ENCODE results near the gene MEGF6.

Gene MEGF6

DNA sequence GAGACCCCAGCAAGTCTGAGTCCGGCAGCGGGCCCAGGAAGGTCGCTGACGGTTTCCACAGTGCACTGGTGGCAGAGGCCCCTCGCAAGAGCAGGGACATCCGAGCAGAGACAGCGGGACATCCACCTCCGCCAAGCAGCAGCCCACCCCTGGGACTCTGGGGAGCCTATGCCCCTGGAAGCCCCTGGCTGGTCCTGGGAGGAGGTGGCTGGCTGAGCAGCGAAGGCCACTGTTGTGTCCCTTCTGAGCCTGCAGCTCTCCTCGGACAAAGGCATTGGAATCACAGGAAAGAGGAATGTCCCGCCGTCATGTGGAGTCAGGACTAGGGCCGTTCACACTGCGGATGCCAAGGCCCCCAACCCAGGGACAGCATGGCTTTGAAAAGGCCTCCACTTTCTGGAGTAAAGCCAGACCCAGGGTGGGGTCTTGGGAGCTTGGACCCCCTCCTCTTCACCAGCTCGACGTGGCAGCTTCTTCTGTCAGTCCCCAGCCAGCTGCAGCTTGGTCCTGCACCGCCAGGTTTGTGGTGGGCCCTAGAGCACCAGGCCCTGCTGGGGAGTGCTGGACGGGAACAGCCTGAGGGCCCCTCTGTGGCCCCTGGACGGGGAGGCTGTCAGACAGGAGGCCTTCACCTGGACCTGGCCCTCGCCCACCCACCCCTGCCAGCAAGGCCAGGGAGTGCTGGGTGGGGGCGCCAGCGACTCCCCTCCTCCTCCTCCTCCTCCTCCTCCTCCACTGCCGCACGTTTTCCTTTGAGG lies 1.4 kb downstream of the MEGF6 start:
- Mint-ChIP-seq H3K4me3 (peak overlapping the region; percentile 85), H3K4me1 (peaks cover 72% of the 10 kb centered on the region)

GRCh38 chr1:3609016-3609768 lies 2.1 kb downstream of the MEGF6 start:
- TF ChIP-seq CTCF (IDR thresholded peaks at IDR 0.05): no peak
- Mint-ChIP-seq H3K36me3 (ENCODE audit: low read depth) (no peaks in the 10 kb centered on the region), H3K27me3 (ENCODE audit: low read depth, poor library complexity) (peaks cover 8% of the 10 kb centered on the region), H3K4me1 (peaks cover 64% of the 10 kb centered on the region), H3K4me3 (peak overlapping the region; percentile 85), H3K9me3 (no peaks in the 10 kb centered on the region), H3K27ac (no peak overlapping the region)
- DNase-seq: no peak

More for the DNA sequence above, 1.4 kb downstream of the MEGF6 start:
- Mint-ChIP-seq H3K27ac (no peak overlapping the region), H3K36me3 (ENCODE audit: low read depth) (no peaks in the 10 kb centered on the region), H3K9me3 (no peaks in the 10 kb centered on the region), H3K27me3 (ENCODE audit: low read depth, poor library complexity) (peaks cover 8% of the 10 kb centered on the region)
- no peak for TF ChIP-seq CTCF (IDR thresholded peaks at IDR 0.05)
- no peak for DNase-seq

DNA sequence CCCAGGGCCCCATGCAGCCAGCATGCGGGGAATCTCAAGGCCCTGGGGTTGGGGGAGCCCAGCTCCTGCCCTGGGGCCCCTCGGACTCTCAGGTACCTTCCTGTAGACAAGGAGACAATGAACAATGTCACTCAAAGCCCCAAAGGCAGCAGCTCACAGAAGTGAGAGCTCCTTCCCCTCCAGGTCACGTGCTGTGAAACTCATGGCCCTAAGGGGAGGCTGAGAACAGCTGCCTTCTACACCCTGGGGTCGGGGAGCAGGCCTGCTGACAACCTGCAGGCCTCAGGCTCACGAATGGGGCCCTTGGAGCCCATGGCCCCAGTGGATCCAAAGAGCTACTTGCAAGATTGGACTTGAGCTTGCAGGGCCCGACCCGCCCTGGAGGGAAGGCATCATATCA lies 3.2 kb downstream of the MEGF6 start:
- no peak for TF ChIP-seq CTCF (IDR thresholded peaks at IDR 0.05)
- no peaks in the 10 kb centered on the region for H3K9me3 Mint-ChIP-seq
- H3K36me3 Mint-ChIP-seq (ENCODE audit: low read depth): no peaks in the 10 kb centered on the region
- DNase-seq: no peak
- H3K4me3 Mint-ChIP-seq: no peak overlapping the region
- H3K4me1 Mint-ChIP-seq: peaks cover 54% of the 10 kb centered on the region
- no peak overlapping the region for H3K27ac Mint-ChIP-seq
- H3K27me3 Mint-ChIP-seq (ENCODE audit: low read depth, poor library complexity): peaks cover 5% of the 10 kb centered on the region

- Mint-ChIP-seq H3K9me3 (no peaks in the 10 kb centered on the region), H3K4me1 (peaks cover 49% of the 10 kb centered on the region), H3K4me3 (no peak overlapping the region), H3K27ac (no peak overlapping the region), H3K36me3 (ENCODE audit: low read depth) (no peaks in the 10 kb centered on the region), H3K27me3 (ENCODE audit: low read depth, poor library complexity) (peaks cover 5% of the 10 kb centered on the region)
- DNase-seq: no peak
- TF ChIP-seq CTCF (IDR thresholded peaks at IDR 0.05): no peak
These were observed 3.6 kb downstream of the MEGF6 start for GRCh38 chr1:3607703-3608065.

DNA sequence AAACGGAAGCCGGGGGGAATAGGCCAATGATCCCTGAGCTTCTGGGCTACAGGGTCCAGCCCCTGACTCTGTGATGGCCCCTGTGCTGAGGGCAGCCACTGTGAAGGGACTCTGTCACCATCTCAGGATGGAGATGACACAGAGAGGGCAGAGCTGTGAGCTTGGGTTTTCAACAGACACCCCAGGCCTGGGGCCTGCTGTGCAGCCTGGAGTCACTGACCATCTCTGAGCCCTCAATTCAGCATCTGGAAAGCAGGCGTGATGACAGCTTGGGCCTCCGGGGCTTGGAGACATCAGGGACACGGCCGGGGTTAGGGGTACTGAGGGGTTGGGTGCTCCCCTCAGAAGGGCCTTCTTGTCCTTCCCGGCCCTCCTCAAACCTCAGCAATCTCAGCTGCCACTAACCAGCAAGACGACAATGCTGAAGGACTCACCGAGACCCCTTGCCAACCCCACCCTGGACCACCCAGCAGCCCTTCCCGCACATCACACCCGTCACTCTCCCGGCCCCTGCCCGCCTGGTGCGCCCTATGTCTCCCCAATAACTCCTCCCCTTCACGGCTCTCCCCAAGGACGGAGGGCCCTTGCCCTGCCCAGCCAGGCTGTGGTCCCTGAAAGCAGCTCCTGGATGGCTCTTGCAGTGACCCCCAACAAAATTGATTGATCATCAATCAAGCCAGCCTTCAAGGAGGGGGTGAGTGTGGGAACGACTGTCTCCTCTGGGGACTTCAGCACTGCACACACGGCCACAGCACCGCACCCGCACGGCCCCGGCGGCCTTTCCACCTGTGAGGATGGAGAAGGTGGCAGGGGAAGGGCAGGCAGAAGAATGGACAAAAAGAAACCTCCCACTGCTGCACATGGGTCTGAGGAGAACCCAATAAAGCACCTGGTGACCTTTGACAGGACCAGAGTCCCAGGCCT lies 4.3 kb downstream of the MEGF6 start:
- TF ChIP-seq CTCF (IDR thresholded peaks at IDR 0.05): no peak
- no peaks in the 10 kb centered on the region for H3K9me3 Mint-ChIP-seq
- no peak overlapping the region for H3K4me3 Mint-ChIP-seq
- no peak for DNase-seq
- H3K27ac Mint-ChIP-seq: no peak overlapping the region
- H3K36me3 Mint-ChIP-seq (ENCODE audit: low read depth): no peaks in the 10 kb centered on the region
- H3K4me1 Mint-ChIP-seq: peaks cover 43% of the 10 kb centered on the region
- H3K27me3 Mint-ChIP-seq (ENCODE audit: low read depth, poor library complexity): no peaks in the 10 kb centered on the region

All from nephron progenitor cell (in vitro differentiated cells).